Caco-2 (cell line): ENCODE results near the gene NFKB1. TPM values are rescaled to one million over a fixed set of nuclear protein-coding genes. Genes with fewer than 3 reads are reported as not detected.

Source experiments
- BruUV-seq: library from RNA; stranded (reverse); fragments of 400-500 nt; replicated peaks from 2 replicates; lab custom pipeline; 2021; lab: Mats Ljungman, UMichigan
- CTCF ChIA-PET: fragments of 300-600 bp; sonication (Branson Sonifier 250); formaldehyde crosslinking; loops from one replicate; lab custom pipeline; 2022; ENCODE audit warnings: antibody characterized with exemption; lab: Charles Lee
- POLR2A ChIA-PET: fragments of 300-600 bp; sonication (Branson Sonifier 250); formaldehyde crosslinking; loops from one replicate; lab custom pipeline; 2022; ENCODE audit warnings: antibody characterized with exemption; lab: Charles Lee
- DNase-seq, 2 experiments: peaks; one replicate each; pipeline versions ENCODE4 v3.0.0 to v3.0.0-alpha.2; 2020 to 2022
- H3K27me3 ChIP-seq: replicated peaks from 2 replicates; pipeline ENCODE4 v1.6.0; 2011; ENCODE audit warnings: low read length; ENCODE audit not compliant: control insufficient read depth, insufficient read depth
- H3K36me3 ChIP-seq: 2 replicates; pipeline ENCODE4 v1.5.1; 2011; ENCODE audit warnings: low read length; ENCODE audit not compliant: control insufficient read depth, insufficient read depth
- H3K4me1 ChIP-seq: fragments of 250-450 bp; sonication (Bioruptor Pico); 2 replicates; pipeline ENCODE4 v1.5.1; 2020; ENCODE audit warnings: mild to moderate bottlenecking
- H3K4me3 ChIP-seq: 2 replicates; pipeline ENCODE4 v1.5.1; 2011; ENCODE audit warnings: low read depth, mild to moderate bottlenecking, control low read depth, low read length
- H3K9me3 ChIP-seq: fragments of 250-450 bp; sonication (Bioruptor Pico); 2 replicates; pipeline ENCODE4 v1.5.1; 2020; ENCODE audit warnings: mild to moderate bottlenecking, moderate library complexity
- H3K27ac Mint-ChIP-seq: one replicate; pipeline ENCODE4 v1.8.0; 2022; ENCODE audit warnings: mixed read lengths; ENCODE audit not compliant: unreplicated experiment
- H3K27me3 Mint-ChIP-seq: one replicate; pipeline ENCODE4 v1.8.0; 2022; ENCODE audit warnings: mixed read lengths; ENCODE audit not compliant: insufficient read depth, unreplicated experiment
- H3K36me3 Mint-ChIP-seq: one replicate; pipeline ENCODE4 v1.8.0; 2022; ENCODE audit warnings: mild to moderate bottlenecking, mixed read lengths; ENCODE audit not compliant: insufficient read depth, unreplicated experiment
- H3K4me1 Mint-ChIP-seq: one replicate; pipeline ENCODE4 v1.8.0; 2022; ENCODE audit warnings: low read depth, mixed read lengths; ENCODE audit not compliant: unreplicated experiment
- H3K4me3 Mint-ChIP-seq: one replicate; pipeline ENCODE4 v1.8.0; 2022; ENCODE audit warnings: mild to moderate bottlenecking, moderate library complexity, mixed read lengths; ENCODE audit not compliant: unreplicated experiment
- H3K9me3 Mint-ChIP-seq: one replicate; pipeline ENCODE4 v1.8.0; 2022; ENCODE audit warnings: mixed read lengths; ENCODE audit not compliant: unreplicated experiment
- CTCF ChIP-seq, 2 experiments: fragments of 200-600 bp in 1 of 2; IDR thresholded peaks; 1 replicate in 1 of 2; 2 replicates in 1 of 2; pipeline versions ENCODE4 v1.5.1 to v1.8.0; 2011 to 2022; ENCODE audit warnings: antibody characterized with exemption in 1 of 2, control low read depth in 1 of 2, inconsistent platforms in 1 of 2, low read depth in 1 of 2, low read length in 1 of 2, mild to moderate bottlenecking in 1 of 2, moderate library complexity in 1 of 2; ENCODE audit not compliant: insufficient read depth in 1 of 2, severe bottlenecking in 1 of 2, unreplicated experiment in 1 of 2
- intact Hi-C: fragments of 100-400 bp; cut with micrococcal nuclease; formaldehyde crosslinking; loops from one replicate; pipeline ENCODE4 v1.10.0; 2022; ENCODE audit not compliant: unreplicated experiment
- total RNA-seq: library from RNA; stranded (reverse); gene quantifications from 2 replicates; pipeline ENCODE4 v1.2.3, GENCODE V29; 2022

The NFKB1 gene
- total RNA-seq, 1 experiment from 2014 or later: 33.0 TPM

GRCh38 chr4:102601586-102602227 is 100.5 kb downstream of the NFKB1 start:
- Mint-ChIP-seq H3K27ac (no peak overlapping the region), H3K4me1 (no peaks in the 10 kb centered on the region), H3K36me3 (peaks cover 39% of the 10 kb centered on the region), H3K27me3 (no peaks in the 10 kb centered on the region), H3K9me3 (no peaks in the 10 kb centered on the region), H3K4me3 (no peak overlapping the region)
- no peak for DNase-seq
- no peaks in the 10 kb centered on the region for H3K27me3 ChIP-seq
- no peaks in the 10 kb centered on the region for H3K9me3 ChIP-seq
- ChIA-PET POLR2A (no interaction called here), CTCF (interaction anchor here (0.6 kb wide), 1 partner anchor 181 kb away, joined by 3 read pairs; no protein-coding TSS in a partner anchor)
- TF ChIP-seq CTCF (IDR thresholded peaks at IDR 0.05; ENCODE audit: insufficient read depth in 1 of 2, low read depth in 1 of 2, low read length in 1 of 2, severe bottlenecking in 1 of 2, unreplicated experiment in 1 of 2): no peak
- H3K4me3 ChIP-seq: no peak overlapping the region
- BruUV-seq: no TSS peak
- intact Hi-C loops: no loop called here
- no peaks in the 10 kb centered on the region for H3K4me1 ChIP-seq
- H3K36me3 ChIP-seq: no peaks in the 10 kb centered on the region; the same call in 1 of the 2 replicates

GRCh38 chr4:102604222-102604940 is 103.2 kb downstream of the NFKB1 start:
- Mint-ChIP-seq H3K36me3 (peaks cover 33% of the 10 kb centered on the region), H3K4me1 (no peaks in the 10 kb centered on the region), H3K27ac (no peak overlapping the region), H3K9me3 (no peaks in the 10 kb centered on the region), H3K4me3 (no peak overlapping the region), H3K27me3 (no peaks in the 10 kb centered on the region)
- TF ChIP-seq CTCF (IDR thresholded peaks at IDR 0.05; ENCODE audit: insufficient read depth in 1 of 2, low read depth in 1 of 2, low read length in 1 of 2, severe bottlenecking in 1 of 2, unreplicated experiment in 1 of 2): peak in 1 of 2 experiments; percentile 19
- Histone ChIP-seq H3K9me3 (no peaks in the 10 kb centered on the region), H3K4me1 (no peaks in the 10 kb centered on the region), H3K4me3 (no peak overlapping the region), H3K27me3 (no peaks in the 10 kb centered on the region), H3K36me3 (peaks cover 2% of the 10 kb centered on the region)
- intact Hi-C loops: no loop called here
- POLR2A ChIA-PET: no interaction called here
- BruUV-seq: no TSS peak
- DNase-seq: no peak
- CTCF ChIA-PET: no interaction called here

- no peaks in the 10 kb centered on the region for H3K27me3 ChIP-seq
- no peak overlapping the region for H3K27ac Mint-ChIP-seq
- no peak for TF ChIP-seq CTCF (IDR thresholded peaks at IDR 0.05; ENCODE audit: insufficient read depth in 1 of 2, low read depth in 1 of 2, low read length in 1 of 2, severe bottlenecking in 1 of 2, unreplicated experiment in 1 of 2)
- H3K9me3 Mint-ChIP-seq: no peaks in the 10 kb centered on the region
- intact Hi-C loops: no loop called here
- no peak for DNase-seq
- POLR2A ChIA-PET: no interaction called here
- H3K4me3 ChIP-seq: no peak overlapping the region
- CTCF ChIA-PET: interaction anchor here (1.2 kb wide), 1 partner anchor 15 kb away, joined by 3 read pairs; no protein-coding TSS in a partner anchor
- no peak overlapping the region for H3K4me3 Mint-ChIP-seq
- H3K9me3 ChIP-seq: no peaks in the 10 kb centered on the region
- no peaks in the 10 kb centered on the region for H3K27me3 Mint-ChIP-seq
- no peaks in the 10 kb centered on the region for H3K4me1 Mint-ChIP-seq
- no TSS peak for BruUV-seq
- no peaks in the 10 kb centered on the region for H3K4me1 ChIP-seq
- peaks cover 24% of the 10 kb centered on the region for H3K36me3 Mint-ChIP-seq
- H3K36me3 ChIP-seq: peaks cover 2% of the 10 kb centered on the region
Measured at GRCh38 chr4:102606261-102606660, 105.1 kb downstream of the NFKB1 start.
